ENCODE measurements around the gene ARHGAP44.

DNA sequence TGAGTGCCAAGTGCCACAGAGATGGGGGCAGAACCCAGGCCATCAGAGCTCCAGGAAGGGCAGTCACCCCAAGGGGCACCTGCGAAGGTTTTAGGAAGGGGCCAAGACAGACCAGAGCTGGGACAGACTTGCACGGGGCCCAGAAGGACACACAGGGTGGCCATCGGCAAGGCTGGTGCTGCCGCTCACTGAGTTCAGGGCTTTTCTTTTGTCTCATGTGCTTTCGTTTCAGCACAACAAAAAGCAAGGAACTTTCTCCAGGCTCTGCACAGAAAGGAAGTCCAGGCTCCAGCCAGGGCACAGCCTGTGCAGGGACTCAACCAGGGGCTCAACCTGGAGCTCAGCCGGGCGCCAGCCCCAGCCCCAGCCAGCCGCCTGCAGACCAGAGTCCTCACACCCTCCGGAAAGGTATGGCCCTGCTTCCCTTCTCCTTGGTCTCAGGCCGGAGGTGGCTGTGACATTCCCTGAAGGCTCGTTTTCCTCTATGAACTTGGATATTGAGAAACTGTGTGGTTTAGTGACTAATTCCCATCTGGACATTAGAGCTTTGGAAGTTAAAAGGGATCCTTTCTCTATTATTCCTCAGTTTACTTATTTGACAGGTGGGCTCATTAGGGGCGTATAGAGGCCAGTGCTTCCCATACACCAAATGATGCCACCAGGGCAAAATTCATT, 190.7 kb downstream of the ARHGAP44 start:
- TF ChIP-seq POLR2AphosphoS5 (IDR thresholded peaks at IDR 0.05; ENCODE audit: insufficient read depth, low read depth, low read length) (no peak), POLR2A (IDR thresholded peaks at IDR 0.05; ENCODE audit: low read depth, low read length) (no peak), MYC (IDR thresholded peaks at IDR 0.05; ENCODE audit: low read depth, low read length) (no peak), JUN (IDR thresholded peaks at IDR 0.05; ENCODE audit: borderline replicate concordance, insufficient read depth, insufficient read length, low read depth) (no peak), EZH2 (IDR thresholded peaks at IDR 0.05; ENCODE audit: borderline replicate concordance, low read depth, low read length, severe bottlenecking) (no peak), GATA2 (IDR thresholded peaks at IDR 0.05; ENCODE audit: insufficient read depth, insufficient read length, low read depth, low read length) (no peak), FOS (IDR thresholded peaks at IDR 0.05; ENCODE audit: borderline replicate concordance, insufficient read depth, low read length) (no peak)
- TF ChIP-seq, protein P1, sequence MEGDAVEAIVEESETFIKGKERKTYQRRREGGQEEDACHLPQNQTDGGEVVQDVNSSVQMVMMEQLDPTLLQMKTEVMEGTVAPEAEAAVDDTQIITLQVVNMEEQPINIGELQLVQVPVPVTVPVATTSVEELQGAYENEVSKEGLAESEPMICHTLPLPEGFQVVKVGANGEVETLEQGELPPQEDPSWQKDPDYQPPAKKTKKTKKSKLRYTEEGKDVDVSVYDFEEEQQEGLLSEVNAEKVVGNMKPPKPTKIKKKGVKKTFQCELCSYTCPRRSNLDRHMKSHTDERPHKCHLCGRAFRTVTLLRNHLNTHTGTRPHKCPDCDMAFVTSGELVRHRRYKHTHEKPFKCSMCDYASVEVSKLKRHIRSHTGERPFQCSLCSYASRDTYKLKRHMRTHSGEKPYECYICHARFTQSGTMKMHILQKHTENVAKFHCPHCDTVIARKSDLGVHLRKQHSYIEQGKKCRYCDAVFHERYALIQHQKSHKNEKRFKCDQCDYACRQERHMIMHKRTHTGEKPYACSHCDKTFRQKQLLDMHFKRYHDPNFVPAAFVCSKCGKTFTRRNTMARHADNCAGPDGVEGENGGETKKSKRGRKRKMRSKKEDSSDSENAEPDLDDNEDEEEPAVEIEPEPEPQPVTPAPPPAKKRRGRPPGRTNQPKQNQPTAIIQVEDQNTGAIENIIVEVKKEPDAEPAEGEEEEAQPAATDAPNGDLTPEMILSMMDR (IDR thresholded peaks at IDR 0.05; ENCODE audit: extremely low read depth in 1 of 2, insufficient read depth in 1 of 2, low read depth in 1 of 2, low read length in 2 of 2), result no peak
- TF ChIP-seq, protein P2, sequence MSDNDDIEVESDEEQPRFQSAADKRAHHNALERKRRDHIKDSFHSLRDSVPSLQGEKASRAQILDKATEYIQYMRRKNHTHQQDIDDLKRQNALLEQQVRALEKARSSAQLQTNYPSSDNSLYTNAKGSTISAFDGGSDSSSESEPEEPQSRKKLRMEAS (IDR thresholded peaks at IDR 0.05; ENCODE audit: insufficient read depth, insufficient read length), result no peak

Measured in endothelial cell of umbilical vein (primary cell).